ENCODE data around the gene TBC1D22B.
"Not testable (repeated sequence)": the region's sequence is repeated elsewhere in the genome, so short reads cannot be mapped to it uniquely, and the experiment has no call there.

Gene TBC1D22B

DNA sequence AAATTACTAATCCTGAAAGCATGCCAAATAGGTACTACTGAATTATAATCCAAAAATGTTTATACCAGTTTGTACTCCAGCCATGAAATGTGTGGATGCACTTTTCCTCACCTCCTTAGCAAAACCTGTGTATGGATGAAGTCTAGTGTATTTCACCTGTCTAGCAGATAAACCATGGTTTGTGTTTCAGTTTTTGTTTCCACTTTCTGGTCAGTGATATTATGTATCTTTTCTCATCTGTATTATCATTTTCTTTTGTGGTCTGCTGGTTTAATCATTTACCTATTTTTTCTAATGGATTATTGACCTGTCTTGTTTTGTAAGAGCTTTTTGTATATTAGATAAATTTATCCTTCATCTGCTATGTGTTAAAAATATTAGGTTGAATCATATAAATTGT is 41.4 kb downstream of the TBC1D22B start:
- in situ Hi-C loops (cut with MboI; ENCODE audit: low sequenced_read_pairs): no loop called here

- in situ Hi-C loops (cut with MboI; ENCODE audit: low sequenced_read_pairs): no loop called here
Measured at GRCh38 chr6:37299990-37300389, 42.4 kb downstream of the TBC1D22B start.

DNA sequence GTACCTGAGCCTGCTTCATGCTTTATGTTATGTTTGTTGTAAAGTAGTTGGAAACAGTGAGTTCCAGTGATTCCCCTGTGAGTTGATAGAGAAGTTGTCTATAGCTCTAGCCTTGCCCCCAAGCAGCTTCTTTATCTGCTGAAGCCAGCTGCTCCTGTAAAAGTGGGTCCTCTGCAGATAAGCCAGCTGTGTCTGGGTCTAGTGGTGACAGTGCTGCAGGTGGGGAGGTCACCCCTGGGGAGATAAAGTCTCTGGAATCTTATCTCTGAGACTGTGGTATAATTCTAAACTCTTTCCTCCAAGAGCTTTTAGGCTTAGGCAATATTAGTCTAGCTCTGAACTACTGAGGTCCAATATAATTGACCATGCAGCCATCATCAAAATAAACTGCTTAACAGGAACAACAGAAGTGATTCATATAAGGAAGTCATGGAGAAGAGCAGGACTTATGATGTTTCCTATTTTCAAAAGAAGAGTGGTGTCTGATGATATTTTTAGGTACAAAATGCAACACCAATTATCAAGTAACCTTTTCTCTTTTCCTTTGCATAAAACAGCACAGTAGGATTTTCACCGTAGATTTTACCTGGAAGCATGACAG is 44.6 kb downstream of the TBC1D22B start:
- in situ Hi-C loops (cut with MboI; ENCODE audit: low sequenced_read_pairs): no loop called here

GRCh38 chr6:37303091-37303660 is 45.6 kb downstream of the TBC1D22B start:
- in situ Hi-C loops (cut with MboI; ENCODE audit: low sequenced_read_pairs): no loop called here

- in situ Hi-C loops (cut with MboI; ENCODE audit: low sequenced_read_pairs): no loop called here
Measured at GRCh38 chr6:37303891-37304503, 46.4 kb downstream of the TBC1D22B start.

GRCh38 chr6:37304766-37305165 is 47.2 kb downstream of the TBC1D22B start:
- in situ Hi-C loops (cut with MboI; ENCODE audit: low sequenced_read_pairs): no loop called here

GRCh38 chr6:37305841-37306425 is 48.4 kb downstream of the TBC1D22B start:
- in situ Hi-C loops (cut with MboI; ENCODE audit: low sequenced_read_pairs): no loop called here

DNA sequence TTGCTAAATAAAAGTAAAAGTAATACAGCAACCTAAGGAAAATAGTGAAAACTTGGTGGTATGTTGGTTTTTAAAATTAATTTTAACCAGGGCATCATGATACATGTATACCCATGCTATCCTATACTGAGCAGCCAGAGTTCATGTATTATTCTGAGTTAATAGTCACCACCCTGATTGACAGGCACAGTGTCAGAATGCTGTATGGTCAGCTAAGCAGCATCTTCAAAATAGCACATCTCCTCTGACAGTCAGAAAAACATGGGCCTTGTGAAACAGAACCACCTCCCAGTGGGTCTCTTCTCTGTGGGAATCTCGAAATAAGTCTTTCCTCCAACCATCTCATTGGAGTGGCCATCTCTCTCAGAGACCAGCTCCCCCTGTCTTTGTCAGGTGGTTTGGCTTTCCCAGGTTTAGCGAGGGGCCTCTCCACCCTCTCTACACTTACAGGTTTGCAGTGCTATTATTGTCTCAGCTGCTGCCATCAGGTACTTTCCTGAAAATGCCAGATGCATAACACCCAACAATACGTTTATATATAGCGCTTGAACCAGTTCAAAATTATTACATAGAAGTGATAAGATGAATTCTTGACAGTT is 49.2 kb downstream of the TBC1D22B start:
- in situ Hi-C loops (cut with MboI; ENCODE audit: low sequenced_read_pairs): no loop called here

GRCh38 chr6:37307484-37307883 is 49.9 kb downstream of the TBC1D22B start:
- in situ Hi-C loops (cut with MboI; ENCODE audit: low sequenced_read_pairs): not testable (repeated sequence)

- in situ Hi-C loops (cut with MboI; ENCODE audit: low sequenced_read_pairs): no loop called here
Measured at GRCh38 chr6:37308069-37308815, 50.7 kb downstream of the TBC1D22B start.

- in situ Hi-C loops (cut with MboI; ENCODE audit: low sequenced_read_pairs): no loop called here
Measured at GRCh38 chr6:37309046-37309445, 51.5 kb downstream of the TBC1D22B start.

DNA sequence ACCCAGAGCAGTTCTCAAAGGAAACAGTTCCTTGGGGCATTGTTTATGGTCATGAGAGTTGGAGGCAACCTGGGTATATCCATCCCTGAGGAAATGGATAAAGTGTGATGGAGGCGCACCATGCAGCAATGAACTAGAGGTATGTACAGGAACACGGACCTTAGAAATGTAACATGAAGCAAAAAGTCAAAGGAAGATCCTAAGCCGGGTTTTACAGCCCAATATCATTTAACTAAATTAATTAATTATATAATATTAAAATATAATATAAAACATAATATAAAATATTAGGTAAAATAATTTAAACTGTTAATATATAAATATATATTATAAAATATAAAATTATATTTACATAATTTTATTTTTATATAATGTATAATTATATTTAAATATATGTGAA is 52.1 kb downstream of the TBC1D22B start:
- in situ Hi-C loops (cut with MboI; ENCODE audit: low sequenced_read_pairs): no loop called here

DNA sequence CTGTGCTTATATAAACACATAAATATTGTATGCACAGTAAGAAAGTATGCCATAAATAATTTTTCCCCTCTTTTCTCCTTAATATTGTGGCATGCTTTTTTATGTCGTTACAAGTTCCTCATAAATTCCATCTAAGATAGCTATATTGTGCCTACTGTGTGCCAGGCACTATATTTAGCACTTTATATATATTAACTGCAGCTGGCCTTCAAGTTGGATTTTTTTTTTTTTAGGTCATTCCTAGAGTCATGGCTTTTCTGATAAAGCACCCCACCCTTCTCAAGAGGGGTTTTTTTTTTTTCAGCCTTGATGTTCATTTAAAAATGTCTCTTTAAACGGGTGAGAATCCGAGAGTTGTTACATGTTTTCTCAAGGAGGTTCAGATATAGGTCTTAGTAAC is 53.4 kb downstream of the TBC1D22B start:
- in situ Hi-C loops (cut with MboI; ENCODE audit: low sequenced_read_pairs): no loop called here

DNA sequence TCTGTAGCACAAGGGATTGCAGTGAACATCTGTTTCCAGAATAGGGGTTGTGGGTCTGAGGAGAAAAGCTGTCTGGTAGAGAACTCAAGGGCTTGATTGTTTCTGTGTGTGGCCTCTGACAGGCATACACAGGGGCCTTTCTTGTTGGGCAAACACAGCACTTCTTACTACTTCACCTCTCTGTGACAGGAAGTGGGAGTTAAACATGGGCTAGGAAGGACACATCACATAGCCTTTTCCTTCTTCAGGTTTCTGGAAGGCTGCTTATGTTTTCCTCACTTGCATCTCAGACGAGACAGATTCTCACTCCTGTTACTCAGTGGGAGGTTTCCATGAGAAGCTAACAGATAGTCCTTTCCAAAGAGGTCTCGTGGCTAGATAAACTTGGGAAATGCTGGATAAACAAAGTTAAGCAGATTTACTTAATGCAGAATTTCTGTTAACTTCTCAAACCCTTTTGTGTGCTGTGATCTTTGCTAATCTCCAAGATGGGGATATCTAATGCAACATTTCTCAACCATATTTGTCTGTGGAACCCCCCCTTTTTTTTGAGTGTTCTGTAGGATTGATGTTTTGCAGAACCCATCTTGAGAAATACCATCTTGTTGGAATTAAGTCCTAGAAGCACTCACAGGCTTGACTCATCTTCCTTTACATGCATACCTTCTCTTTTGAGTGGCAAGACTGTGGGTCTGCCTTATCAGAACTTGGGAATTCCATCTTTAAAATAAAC is 54.3 kb downstream of the TBC1D22B start:
- in situ Hi-C loops (cut with MboI; ENCODE audit: low sequenced_read_pairs): no loop called here

GRCh38 chr6:37313723-37314486 is 56.3 kb downstream of the TBC1D22B start:
- in situ Hi-C loops (cut with MboI; ENCODE audit: low sequenced_read_pairs): no loop called here

DNA sequence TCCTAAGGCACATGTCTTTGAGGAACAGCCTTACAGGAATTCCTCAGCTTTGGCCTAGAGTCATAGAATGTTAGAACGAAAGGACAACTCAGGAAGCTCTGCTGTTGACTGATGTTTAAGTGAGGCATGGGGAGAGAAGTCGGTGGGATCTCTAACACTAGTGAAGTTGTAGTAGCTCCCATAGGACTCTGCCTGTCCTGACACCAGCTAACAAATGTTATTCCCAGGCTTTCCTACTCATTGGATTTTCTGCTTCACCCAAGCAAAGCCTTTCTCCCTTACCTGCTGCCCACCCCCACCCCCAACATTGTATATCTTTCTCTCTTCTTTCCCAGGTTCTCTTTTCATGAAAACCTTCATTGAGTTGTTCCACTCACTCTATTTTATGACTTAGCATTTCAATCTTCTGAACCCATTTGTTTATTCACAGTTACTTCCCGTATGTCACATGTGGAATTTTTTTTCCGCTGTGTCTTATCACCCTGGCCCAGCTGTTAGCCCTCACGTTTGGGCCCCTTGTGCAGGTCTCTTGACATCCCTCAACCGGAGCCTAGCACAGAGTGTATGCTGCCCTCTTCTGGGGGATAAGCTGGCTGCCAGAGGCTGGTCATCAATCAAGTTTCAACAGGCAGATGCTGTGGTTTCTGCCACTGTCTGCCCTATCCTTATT is 57.0 kb downstream of the TBC1D22B start:
- in situ Hi-C loops (cut with MboI; ENCODE audit: low sequenced_read_pairs): no loop called here

GRCh38 chr6:37315157-37315515 is 57.6 kb downstream of the TBC1D22B start:
- in situ Hi-C loops (cut with MboI; ENCODE audit: low sequenced_read_pairs): no loop called here

GRCh38 chr6:37316071-37316470 is 58.5 kb downstream of the TBC1D22B start:
- in situ Hi-C loops (cut with MboI; ENCODE audit: low sequenced_read_pairs): no loop called here

DNA sequence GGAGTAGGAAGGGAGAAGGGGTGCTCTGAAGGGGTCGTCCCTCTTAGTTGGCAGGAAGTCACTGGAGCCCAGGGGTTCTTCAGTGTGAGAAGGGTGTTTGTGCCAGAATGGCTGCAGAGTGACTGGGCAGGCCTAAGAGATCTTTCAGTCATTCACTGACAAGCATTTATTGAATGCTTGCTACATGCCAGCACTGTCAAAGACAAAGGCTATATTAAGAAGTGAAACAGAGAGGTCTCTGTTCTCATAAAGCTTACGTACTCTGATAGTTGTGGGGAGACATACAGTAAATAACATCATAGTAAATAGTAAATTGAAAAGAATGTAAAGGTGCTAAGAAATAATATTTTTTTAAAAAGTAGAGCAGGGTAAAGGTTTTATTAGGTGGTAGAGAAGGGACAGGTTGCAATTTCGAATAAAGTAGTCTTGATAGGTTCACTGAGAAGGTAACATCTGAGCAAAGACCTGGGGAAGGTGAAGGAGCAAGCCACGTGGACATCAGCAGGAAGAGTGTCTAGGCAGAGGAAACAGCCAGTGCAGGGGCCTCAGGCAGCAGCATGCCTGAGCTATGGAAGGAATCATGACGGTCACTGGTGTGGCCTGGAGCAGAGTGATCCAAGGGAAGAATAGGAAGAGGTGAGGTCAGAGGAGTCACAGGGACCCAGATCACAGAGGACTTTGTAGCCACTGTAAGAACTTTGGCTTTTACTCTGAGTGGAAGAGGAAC is 59.9 kb downstream of the TBC1D22B start:
- in situ Hi-C loops (cut with MboI; ENCODE audit: low sequenced_read_pairs): no loop called here
